NCI-H1092 treated with DMSO at 0.1 percent for 48 hours (cell line): ENCODE data around the gene TMEM121B.

Experiments used
- DNase-seq: peaks from one replicate; lab custom pipeline; 2025; lab: John Stamatoyannopoulos, UW

The TMEM121B gene

DNA sequence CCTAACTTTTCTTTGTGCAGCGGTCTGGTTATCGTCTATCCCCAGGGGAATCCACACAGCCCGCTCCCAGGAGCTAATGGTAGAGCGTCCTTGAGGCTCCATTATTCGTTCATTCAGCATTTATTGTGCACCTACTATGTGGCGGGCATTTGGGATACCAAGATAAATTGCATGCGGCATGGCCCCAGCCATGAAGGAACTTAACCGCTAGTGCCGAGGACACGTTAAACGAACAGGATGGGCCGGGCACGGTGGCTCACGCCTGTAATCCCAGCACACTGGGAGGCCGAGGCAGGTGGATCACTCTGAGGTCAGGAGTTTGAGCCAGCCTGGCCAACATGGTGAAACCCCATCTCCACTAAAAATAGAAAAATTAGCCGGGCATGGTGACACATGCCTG lies 11.2 kb downstream of the TMEM121B start:
- no peak for DNase-seq

- DNase-seq: no peak
These were observed 11.9 kb downstream of the TMEM121B start for GRCh38 chr22:17109113-17109865.

- no peak for DNase-seq
These were observed 12.7 kb downstream of the TMEM121B start for GRCh38 chr22:17108256-17109112.

DNA sequence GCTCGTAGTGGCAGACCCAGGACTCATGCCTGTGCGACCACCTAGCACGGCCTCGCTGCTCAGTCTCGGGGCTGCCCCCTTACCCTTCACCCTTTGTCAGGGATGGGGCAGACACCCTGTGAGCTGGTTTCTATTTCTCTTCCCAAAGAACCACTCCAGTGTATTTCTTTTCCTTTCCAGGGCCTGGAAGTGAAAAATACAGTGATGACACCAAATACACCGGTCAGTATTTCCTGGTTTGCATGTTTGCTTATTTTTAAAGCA lies 13.7 kb downstream of the TMEM121B start:
- no peak for DNase-seq

GRCh38 chr22:17106785-17107546 lies 14.2 kb downstream of the TMEM121B start:
- DNase-seq: no peak

DNA sequence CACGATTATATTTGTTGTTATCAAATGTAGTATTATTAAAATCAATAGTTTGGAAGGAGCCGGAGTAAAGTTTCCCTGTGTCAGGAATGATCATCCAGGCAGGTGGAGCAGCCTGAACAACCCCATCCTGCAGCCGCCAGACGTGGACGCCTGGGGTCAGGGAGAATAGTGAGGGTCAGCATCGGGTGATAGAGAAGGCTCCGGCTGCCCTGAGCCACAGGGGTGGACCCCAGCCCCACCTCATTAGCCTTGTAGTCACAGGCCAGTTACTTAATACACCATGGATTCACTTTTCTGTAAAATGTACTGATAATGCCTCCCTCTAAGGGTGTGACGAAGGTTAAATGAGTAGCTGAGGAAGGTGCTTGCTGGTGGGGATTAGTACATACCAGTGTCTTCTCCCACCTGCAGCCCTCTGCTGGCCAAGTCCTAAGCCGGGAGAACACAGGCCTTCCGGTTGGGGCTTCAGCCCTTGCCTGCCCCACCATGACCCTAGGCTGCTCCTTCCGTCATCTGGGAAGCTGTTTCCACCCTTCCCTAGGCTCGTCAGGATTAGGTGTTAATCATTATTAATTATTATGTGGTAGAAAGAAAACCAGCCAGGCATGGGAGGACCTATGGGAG lies 14.9 kb downstream of the TMEM121B start:
- DNase-seq: no peak

- no peak for DNase-seq
These were observed 15.7 kb downstream of the TMEM121B start for GRCh38 chr22:17105143-17106129.

- DNase-seq: no peak
These were observed 16.7 kb downstream of the TMEM121B start for GRCh38 chr22:17104336-17104935.

DNA sequence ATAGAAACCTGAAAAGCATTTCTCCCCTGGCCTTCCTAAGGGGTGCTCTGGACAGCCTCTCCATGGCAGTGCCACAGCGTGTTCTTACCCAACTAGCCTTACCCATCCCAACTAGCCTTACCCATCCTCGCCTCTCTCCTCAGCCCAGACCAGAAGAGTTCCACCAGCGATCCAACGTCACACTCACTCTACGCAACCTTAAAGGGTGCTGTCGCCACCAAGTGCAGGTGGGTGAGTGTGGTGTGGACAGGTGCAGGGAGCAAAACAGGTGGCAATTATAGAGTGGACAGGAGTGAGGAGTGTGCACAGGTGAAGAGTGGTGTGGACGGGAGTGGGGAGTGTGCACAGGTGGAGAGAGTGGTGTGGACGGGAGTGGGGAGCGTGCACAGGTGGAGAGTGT lies 17.8 kb downstream of the TMEM121B start:
- no peak for DNase-seq

DNA sequence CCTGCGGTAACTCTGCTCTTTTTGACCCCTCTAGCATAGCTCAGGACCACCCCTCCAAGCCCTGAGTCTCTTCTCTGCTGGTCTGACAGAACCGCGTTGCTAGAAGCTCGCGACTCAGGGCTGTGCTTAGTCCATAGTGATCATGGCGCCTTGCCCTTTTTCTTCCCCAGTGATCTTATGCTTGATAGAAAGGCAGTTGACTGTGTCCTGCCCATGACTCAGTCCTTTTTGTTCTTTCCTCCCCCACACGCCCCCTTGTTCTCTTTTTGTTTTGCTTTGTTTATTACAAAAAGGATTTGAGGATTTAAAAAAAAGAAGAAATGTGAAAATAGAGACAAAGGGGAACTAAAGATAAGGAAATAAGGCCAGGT lies 18.9 kb downstream of the TMEM121B start:
- no peak for DNase-seq

DNA sequence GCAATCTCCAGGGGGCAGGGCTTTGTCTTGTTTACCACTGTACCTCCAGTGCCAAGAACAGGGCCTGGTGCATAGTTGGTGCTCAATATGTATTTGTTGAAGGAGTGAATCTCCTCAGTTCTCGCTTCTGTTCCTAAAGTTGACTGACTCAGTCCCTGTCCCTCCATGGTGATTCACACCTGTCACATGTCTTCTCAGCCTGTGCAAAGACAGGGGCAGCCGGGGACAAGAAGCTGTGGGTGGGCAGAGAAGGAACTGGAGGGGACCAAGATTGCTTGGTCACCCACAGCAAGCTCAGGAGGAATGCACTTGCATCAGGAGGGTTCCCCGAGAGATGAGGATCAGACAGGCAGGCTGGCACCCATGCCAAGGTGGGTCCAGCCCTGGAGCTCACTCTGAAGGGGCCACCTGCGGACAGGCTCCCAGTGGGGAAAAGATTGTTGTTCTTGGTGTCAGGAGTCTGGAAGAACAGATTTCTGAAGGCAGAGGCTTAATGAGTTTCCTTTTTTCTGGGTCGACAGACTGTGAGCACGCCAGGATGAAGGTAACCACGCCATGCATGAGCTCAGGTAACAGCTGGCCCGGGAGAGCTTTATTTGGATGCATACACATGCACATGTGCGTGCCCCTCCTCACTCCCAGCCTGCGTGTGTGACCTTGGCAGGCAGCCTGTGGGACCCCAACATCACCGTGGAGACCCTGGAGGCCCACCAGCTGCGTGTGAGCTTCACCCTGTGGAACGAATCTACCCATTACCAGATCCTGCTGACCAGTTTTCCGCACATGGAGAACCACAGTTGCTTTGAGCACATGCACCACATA lies 19.5 kb downstream of the TMEM121B start:
- DNase-seq: no peak

DNA sequence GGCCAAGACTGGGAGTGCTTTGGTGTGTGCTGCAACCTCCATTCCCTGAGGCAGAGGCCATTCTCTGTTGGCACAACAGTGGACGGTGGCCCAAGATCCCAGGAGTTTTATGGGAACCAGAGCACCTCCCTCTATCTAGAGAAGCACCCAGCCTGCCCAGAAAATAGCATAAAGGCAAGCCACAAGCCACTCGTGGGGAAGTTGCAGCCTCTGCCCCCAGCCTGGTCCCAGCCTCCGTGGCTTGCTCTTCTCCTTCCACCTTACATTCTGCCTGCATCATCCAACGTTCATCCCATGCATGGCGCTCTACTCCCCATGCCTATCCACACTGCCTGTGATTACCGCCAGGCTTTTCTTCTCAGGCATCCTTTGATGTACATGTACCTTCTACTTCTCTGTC lies 20.5 kb downstream of the TMEM121B start:
- DNase-seq: no peak

- no peak for DNase-seq
These were observed 22.8 kb downstream of the TMEM121B start for GRCh38 chr22:17098379-17098819.

DNA sequence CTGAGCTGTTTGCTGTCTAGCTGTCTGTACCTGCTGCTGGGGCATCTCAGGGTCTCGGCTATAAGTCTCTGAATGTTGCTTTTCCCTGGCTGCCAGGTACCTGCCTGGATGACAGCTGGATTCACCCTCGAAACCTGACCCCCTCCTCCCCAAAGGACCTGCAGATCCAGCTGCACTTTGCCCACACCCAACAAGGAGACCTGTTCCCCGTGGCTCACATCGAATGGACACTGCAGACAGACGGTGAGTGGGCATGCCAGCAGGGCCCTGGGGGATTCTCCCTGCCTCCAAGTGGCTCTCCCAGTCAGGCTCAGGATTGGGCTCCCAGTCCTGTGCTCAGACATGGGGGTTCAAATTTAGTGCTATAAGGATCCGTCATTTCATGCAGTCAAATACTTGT lies 23.5 kb downstream of the TMEM121B start:
- DNase-seq: no peak

DNA sequence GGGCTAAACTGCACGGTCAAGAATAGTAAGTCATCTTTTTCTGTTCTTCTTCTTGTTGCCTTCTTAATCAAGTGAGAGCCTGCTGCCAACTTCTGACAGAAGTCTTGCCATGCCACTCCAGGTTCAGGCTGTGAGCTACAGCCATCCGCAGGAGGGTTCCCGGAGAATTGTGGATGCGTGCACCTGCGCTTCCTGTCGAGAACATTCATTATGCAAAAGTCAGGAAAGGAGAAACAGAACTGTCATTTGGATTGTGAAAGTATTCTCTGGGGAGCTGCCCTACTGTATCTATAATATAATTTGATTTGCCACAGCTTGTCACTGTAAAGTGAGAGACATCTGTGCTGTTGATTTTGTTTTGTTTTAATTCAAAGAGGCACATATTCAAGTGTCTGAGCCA lies 24.1 kb downstream of the TMEM121B start:
- no peak for DNase-seq

GRCh38 chr22:17096071-17096470 lies 25.1 kb downstream of the TMEM121B start:
- DNase-seq: no peak

- DNase-seq: no peak
These were observed 25.6 kb downstream of the TMEM121B start for GRCh38 chr22:17095538-17095937.

- no peak for DNase-seq
These were observed 28.1 kb downstream of the TMEM121B start for GRCh38 chr22:17093081-17093480.

DNA sequence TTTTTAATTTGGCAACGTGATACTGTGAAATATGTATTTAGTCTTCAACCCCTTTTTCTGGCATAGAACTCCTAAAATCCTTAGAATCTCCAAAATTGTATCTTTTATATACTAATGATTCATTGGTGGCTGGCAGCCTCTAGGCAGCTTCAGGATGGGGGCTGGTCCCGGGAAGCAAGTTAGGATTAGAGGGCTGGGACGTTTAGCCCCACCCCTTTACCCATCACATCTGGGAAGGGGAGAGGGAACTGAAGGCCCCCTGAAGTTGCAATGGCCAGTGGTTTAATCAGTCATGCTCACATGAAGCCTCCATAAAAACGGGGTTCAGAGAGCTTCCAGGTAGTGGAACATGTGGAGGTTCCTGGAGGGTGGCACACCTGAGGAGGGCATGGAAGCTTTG lies 29.3 kb downstream of the TMEM121B start:
- DNase-seq: no peak

GRCh38 chr22:17090550-17090949 lies 30.6 kb downstream of the TMEM121B start:
- DNase-seq: no peak
